Activated CD8-positive, alpha-beta T cell treated with anti-CD3 and anti-CD28 coated beads for 36 hours (primary cell): Measurements from ENCODE around the gene UVRAG. TPM values are rescaled to one million over a fixed set of nuclear protein-coding genes. Genes with fewer than 3 reads are reported as not detected.

Source experiments
- ATAC-seq: fragments of 200-7000 bp; cut with Tn5 transposase; one replicate; pipeline ENCODE4 v1.10.0; 2021; ENCODE audit warnings: mild to moderate bottlenecking, moderate library complexity
- CTCF ChIA-PET: fragments of 350-600 bp; sonication (Branson Sonifier 250); formaldehyde crosslinking; loops from one replicate; lab custom pipeline; 2021; ENCODE audit warnings: antibody characterized with exemption; lab: Charles Lee
- POLR2A ChIA-PET: fragments of 350-600 bp; sonication (Branson Sonifier 250); formaldehyde crosslinking; loops from one replicate; lab custom pipeline; 2021; ENCODE audit warnings: antibody characterized with exemption; lab: Charles Lee
- DNase-seq: peaks from one replicate; pipeline ENCODE4 v3.0.0-alpha.2; 2020
- H3K27ac Mint-ChIP-seq: one replicate; pipeline ENCODE4 v1.8.0; 2021; ENCODE audit warnings: mild to moderate bottlenecking, mixed read lengths
- H3K27me3 Mint-ChIP-seq: one replicate; pipeline ENCODE4 v1.8.0; 2021; ENCODE audit warnings: mixed read lengths
- H3K36me3 Mint-ChIP-seq: one replicate; pipeline ENCODE4 v1.8.0; 2021; ENCODE audit warnings: low read depth, mixed read lengths
- H3K4me1 Mint-ChIP-seq: one replicate; pipeline ENCODE4 v1.8.0; 2021; ENCODE audit warnings: low read depth, mixed read lengths
- H3K4me3 Mint-ChIP-seq: one replicate; pipeline ENCODE4 v1.8.0; 2021; ENCODE audit warnings: mild to moderate bottlenecking, moderate library complexity, mixed read lengths
- H3K9me3 Mint-ChIP-seq: one replicate; pipeline ENCODE4 v1.8.0; 2021; ENCODE audit warnings: mixed read lengths
- intact Hi-C: fragments of 100-400 bp; cut with micrococcal nuclease; formaldehyde crosslinking; loops from one replicate; pipeline ENCODE4 v1.10.0; 2022
- total RNA-seq, 2 experiments: library from RNA; stranded (reverse); gene quantifications; one replicate each; pipeline ENCODE4 v1.2.3, GENCODE V29; 2021
- TF ChIP-seq, protein P1 (sequence below): fragments of 200-600 bp; IDR thresholded peaks from one replicate; pipeline ENCODE4 v1.8.0; 2022; ENCODE audit warnings: antibody characterized with exemption, mild to moderate bottlenecking

Gene UVRAG
- total RNA-seq, 2 experiments from 2014 or later, result 14.4 to 15.7 TPM

- no peaks in the 10 kb centered on the region for H3K36me3 Mint-ChIP-seq
- TF ChIP-seq, protein P1, sequence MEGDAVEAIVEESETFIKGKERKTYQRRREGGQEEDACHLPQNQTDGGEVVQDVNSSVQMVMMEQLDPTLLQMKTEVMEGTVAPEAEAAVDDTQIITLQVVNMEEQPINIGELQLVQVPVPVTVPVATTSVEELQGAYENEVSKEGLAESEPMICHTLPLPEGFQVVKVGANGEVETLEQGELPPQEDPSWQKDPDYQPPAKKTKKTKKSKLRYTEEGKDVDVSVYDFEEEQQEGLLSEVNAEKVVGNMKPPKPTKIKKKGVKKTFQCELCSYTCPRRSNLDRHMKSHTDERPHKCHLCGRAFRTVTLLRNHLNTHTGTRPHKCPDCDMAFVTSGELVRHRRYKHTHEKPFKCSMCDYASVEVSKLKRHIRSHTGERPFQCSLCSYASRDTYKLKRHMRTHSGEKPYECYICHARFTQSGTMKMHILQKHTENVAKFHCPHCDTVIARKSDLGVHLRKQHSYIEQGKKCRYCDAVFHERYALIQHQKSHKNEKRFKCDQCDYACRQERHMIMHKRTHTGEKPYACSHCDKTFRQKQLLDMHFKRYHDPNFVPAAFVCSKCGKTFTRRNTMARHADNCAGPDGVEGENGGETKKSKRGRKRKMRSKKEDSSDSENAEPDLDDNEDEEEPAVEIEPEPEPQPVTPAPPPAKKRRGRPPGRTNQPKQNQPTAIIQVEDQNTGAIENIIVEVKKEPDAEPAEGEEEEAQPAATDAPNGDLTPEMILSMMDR, result no peak
- ATAC-seq, result no peak
- peaks cover 9% of the 10 kb centered on the region for H3K27me3 Mint-ChIP-seq
- no peak overlapping the region for H3K4me3 Mint-ChIP-seq
- no peak overlapping the region for H3K27ac Mint-ChIP-seq
- POLR2A ChIA-PET, result no interaction called here
- no peaks in the 10 kb centered on the region for H3K9me3 Mint-ChIP-seq
- CTCF ChIA-PET, result interaction anchor here (0.7 to 2.5 kb wide), 3 partner anchors 86 to 251 kb away, joined by 3 to 14 read pairs (median 3); no protein-coding TSS in a partner anchor
- H3K4me1 Mint-ChIP-seq, result peaks cover 18% of the 10 kb centered on the region
- intact Hi-C loops, result no loop called here
- no peak for DNase-seq
Observed at GRCh38 chr11:76148231-76148630, 333.2 kb downstream of the UVRAG start.

- Mint-ChIP-seq H3K27me3 (peaks cover 9% of the 10 kb centered on the region), H3K4me3 (no peak overlapping the region), H3K9me3 (no peaks in the 10 kb centered on the region), H3K27ac (no peak overlapping the region), H3K4me1 (peaks cover 25% of the 10 kb centered on the region), H3K36me3 (no peaks in the 10 kb centered on the region)
- TF ChIP-seq, protein P1, result no peak
- ATAC-seq (no peak), DNase-seq (no peak)
- CTCF ChIA-PET, result interaction anchor here (1.0 to 2.5 kb wide), 4 partner anchors 245 to 346 kb away, joined by 3 to 14 read pairs (median 3); no protein-coding TSS in a partner anchor
- intact Hi-C loops, result no loop called here
- POLR2A ChIA-PET, result no interaction called here
Observed at GRCh38 chr11:76148941-76149613, 334.1 kb downstream of the UVRAG start.

- Mint-ChIP-seq H3K36me3 (no peaks in the 10 kb centered on the region), H3K9me3 (no peaks in the 10 kb centered on the region), H3K4me3 (no peak overlapping the region), H3K4me1 (peaks cover 25% of the 10 kb centered on the region), H3K27ac (no peak overlapping the region), H3K27me3 (peaks cover 9% of the 10 kb centered on the region)
- TF ChIP-seq, protein P1, result no peak
- ChIA-PET CTCF (interaction anchor here (1.5 to 2.5 kb wide), 3 partner anchors 246 to 347 kb away, joined by 3 to 14 read pairs (median 3); no protein-coding TSS in a partner anchor), POLR2A (no interaction called here)
- intact Hi-C loops, result loop anchor here (5.0 kb wide), 1 partner anchor 347 kb away; no protein-coding TSS in a partner anchor
- DNase-seq (no peak), ATAC-seq (no peak)
Observed at GRCh38 chr11:76149713-76150112, 334.7 kb downstream of the UVRAG start.

GRCh38 chr11:76150141-76150540 lies 335.1 kb downstream of the UVRAG start:
- DNase-seq (no peak), ATAC-seq (no peak)
- ChIA-PET POLR2A (no interaction called here), CTCF (interaction anchor here (1.5 to 2.5 kb wide), 3 partner anchors 246 to 347 kb away, joined by 3 to 14 read pairs (median 3); no protein-coding TSS in a partner anchor)
- Mint-ChIP-seq H3K27ac (no peak overlapping the region), H3K36me3 (no peaks in the 10 kb centered on the region), H3K4me3 (no peak overlapping the region), H3K27me3 (peaks cover 9% of the 10 kb centered on the region), H3K4me1 (peaks cover 25% of the 10 kb centered on the region), H3K9me3 (no peaks in the 10 kb centered on the region)
- TF ChIP-seq, protein P1, result no peak
- intact Hi-C loops, result loop anchor here (5.0 kb wide), 1 partner anchor 348 kb away; no protein-coding TSS in a partner anchor
